Peyer's patch (tissue), 4 donors: Measurements from ENCODE around the gene GPR158.

Experiments
- CTCF ChIP-seq, 6 experiments: fragments of 450-650 bp in 4 of 6; fragments of 200-600 bp in 2 of 6; sonication (generic) in 1 of 6; IDR thresholded peaks; one replicate each; pipeline ENCODE4 v1.5.1; 2017 to 2019; ENCODE audit warnings: antibody characterized with exemption in 6 of 6, mild to moderate bottlenecking in 3 of 6, moderate library complexity in 1 of 6
- POLR2A ChIP-seq, 2 donors: fragments of 450-650 bp; IDR thresholded peaks; one replicate each; pipeline ENCODE4 v1.5.1; 2017; ENCODE audit warnings: antibody characterized with exemption in 2 of 2, mild to moderate bottlenecking in 2 of 2, moderate library complexity in 2 of 2

- TF ChIP-seq CTCF (IDR thresholded peaks at IDR 0.05), result no peak
- no peak for TF ChIP-seq POLR2A (IDR thresholded peaks at IDR 0.05)
These were observed 266.5 kb downstream of the GPR158 start for GRCh38 chr10:25441270-25441669.
